EL (cell line): ENCODE measurements around the gene NSDHL.

Experiments used
- DNase-seq: peaks from one replicate; pipeline ENCODE4 v3.0.0-alpha.2; 2016

The NSDHL gene

GRCh38 chrX:152917656-152918579 is 87.1 kb downstream of the NSDHL start:
- DNase-seq, result no peak

DNA sequence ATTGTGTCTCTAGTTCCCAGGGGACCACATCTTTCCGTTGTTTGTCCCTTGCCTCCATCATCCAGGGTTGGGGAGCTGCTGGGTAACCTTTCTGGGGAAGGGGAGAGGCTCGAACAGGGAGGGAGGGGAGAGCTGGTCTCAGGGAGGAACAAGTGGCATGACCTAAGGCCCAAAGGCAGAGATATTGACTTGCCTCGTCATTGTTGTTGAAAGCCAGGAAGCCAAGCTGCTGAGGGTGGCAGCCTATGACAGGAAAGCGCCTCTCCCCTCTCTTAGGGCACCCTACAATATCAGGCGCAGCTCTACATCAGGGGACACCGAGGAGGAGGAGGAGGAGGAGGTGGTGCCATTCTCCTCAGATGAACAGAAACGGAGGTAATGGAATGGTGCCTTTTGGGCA is 87.8 kb downstream of the NSDHL start:
- DNase-seq, result no peak
